Inflammatory macrophage treated with lipopolysaccharide for 1 hour (primary cell): ENCODE results near the gene RORC.

Experiments
- DNase-seq, 2 donors: peaks; one replicate each; pipeline ENCODE4 v3.0.0-alpha.2; 2020 to 2022

RORC gene

DNA sequence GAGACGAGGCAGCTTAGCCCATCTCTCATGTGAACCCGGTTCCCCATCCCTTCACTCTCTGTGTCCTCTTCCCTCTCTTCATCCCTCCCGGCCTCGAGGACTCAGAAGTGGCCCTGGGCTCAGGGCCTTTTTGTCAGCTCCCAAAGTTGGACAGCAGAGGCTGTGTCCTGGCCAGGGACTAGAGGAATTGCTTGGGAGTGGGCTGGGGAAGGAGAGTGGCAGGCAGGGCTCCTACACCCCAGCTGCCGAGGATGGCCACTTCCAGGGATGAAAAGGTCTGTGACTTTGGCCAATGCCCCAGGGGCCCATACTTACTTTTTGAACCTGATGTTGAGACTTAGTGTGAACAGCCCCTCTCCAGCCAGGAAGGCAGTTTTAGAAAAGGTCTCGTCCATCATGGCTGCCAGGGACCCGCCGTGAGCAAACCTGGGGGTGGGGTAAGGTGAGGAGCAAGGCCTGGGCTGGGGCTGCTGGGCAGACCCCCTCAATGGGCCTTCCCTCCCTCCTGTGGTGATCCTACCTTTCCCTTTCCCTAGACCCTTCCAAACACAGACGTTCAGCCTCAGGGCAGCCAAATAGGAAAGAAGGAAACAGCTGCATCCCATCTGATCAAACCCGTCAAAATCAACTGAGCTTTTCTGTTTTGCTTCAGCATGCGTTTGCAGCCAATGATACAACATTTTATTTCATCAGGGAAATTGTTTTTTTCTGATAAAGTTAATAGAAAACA lies 16.4 kb upstream of the RORC start:
- no peak for DNase-seq

DNA sequence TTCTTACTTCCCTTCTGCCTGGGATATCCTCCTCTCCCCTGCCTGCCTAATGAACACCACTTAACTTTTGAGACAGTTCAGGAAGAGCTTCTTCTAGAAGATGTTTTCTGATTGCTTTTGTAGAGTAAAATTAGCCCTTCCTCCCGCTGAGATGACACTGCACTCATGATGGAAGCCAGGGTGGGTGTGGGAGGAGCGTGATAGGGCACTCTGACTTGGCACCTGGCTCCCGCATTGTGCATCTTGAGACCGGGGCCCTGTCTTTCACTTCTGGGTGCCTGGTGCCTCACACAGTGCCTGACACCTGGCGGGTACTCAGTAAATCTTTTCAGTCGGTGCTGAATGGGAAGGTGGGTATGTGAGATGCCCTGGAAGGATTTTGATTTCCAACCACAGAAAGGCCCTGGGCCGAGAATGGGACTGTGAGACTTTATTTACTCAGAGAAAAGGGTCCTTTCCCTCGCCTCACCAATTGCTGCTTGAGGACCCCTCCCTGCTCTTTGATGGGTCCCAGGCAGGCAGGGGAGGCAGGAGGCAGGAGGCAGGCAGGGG lies 15.2 kb upstream of the RORC start:
- no peak for DNase-seq

DNA sequence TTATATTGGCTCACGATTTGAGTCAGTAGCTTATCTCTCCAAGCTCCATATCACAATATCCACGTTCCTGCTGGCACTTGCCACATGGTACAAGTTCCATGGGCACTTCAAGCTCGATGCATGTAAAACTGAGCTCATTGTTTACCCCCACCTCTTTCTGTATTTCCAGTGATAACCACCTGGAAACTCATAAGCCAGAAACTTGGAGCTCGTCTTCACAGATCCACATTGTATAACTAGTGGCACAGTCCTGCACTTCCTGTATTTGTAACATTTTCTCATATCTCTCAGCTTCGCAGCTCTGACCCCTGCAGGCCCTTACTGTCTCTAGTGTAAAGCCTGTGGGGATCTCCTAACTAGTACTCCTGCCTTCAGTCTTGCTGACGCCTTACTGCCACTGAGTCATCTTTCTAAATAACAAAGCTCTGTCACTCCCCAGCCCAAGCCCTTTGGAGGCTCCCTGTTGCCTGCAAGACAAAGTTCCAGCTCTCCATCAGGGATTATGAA lies 14.5 kb upstream of the RORC start:
- peak in 1 of 2 donors; percentile 62 for DNase-seq

DNA sequence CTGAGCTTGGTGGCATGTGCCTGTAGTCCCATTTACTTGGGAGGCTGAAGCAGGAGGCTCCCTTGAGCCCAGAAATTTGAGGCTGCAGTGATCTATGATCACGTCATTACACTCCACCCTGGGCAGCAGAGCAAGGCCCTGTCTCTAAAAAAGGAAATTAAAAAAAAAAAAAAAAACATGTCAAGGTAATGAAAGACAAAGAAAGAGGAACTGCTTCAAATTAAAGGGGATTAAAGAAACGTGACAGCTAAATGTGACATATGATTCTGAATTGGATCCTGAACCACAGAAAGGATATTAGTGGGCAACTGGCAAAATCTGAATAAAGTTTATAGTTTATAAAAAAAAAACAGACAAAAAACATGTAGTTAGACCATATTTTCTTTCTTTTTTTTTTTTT lies 11.8 kb upstream of the RORC start:
- DNase-seq: no peak

DNA sequence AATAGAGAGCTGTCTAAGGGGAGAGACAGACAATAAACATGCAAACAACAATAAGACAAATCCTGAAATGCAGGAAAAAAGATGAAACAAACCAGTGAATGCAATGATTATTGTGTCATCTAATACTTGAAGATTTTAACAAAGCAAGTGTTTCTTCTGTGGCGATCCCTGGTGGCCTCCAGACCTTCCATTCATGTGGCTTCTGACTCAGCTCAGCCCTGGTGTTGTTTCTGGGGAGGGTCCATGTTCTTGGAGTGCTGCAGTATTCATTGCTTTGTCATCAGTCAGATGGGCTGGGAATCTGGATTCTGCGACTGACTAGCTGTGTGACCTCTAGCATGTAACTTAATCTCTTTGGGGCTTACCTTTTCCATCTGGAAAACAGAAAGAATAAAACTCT lies 9.5 kb upstream of the RORC start:
- no peak for DNase-seq

DNA sequence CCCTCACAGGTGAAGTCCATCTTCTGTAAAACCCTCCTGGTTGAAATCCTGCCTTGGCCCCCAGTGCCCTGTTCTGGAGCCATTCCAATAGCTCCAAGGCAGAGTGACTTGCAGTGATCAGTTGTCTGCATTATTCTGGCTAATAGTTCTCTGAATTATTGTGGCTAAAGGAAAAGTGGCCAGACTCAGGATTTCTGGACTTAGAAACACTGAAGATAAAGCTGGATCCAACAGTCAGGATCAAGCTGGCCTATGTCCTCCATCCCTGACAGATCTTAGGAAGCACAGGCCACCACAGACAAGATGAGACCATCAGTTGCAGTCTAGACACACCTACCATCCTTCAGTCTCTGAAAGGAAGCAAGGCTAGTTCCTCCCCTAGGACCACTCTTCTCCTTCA lies 8.8 kb upstream of the RORC start:
- DNase-seq: no peak

DNA sequence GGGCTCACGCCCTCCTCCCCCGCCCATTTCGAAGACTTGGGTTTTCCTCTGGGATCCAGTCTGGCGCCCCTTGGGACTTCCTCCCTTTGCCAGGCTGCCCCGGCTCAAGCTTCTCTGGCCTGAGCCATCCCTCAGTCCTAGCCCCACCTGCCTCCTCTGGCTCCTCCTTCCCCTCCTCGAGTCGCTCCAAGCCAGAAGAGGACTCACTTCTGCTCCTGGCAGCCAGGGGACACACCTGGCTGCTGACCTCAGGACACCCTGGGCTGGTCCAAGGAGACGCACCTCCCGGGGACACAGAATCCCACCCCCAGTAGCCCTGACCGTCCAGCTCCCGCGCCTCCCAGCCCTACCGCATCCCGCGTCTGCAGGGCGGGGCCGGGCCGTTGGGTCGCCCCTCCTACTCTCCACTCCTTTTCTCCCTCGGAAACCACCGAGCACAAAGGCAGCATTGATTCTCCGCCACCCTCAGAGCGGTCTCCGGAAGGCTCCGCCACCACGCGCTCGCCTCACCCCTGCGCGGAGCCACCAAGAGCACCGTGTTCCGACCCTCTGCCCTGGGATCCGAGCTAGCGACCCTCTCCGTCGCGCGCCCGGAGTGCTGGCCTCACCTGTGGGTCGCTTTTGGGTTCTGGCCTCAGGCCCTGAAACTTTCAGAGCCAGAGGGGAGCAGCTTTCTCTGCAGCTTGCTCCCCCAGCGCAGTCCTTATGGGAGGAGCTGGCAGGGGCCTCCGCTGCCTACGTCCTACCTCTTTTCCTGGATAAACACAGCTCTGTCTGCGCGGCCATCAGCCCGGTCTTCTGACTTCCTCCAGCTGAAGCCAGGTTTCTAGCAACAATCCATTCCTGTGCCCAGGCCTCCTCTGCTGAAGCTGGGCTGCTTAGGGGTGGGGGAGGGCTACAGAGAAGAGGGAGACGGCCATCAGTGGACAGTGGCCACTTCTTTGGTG lies 8.1 kb upstream of the RORC start, which contains the start of gene C2CD4D:
C2CD4D (minus strand) TSS at position 364 of the 947 bp plus-strand sequence. CDS start 831 bp downstream, outside the sequence.
- DNase-seq: no peak

DNA sequence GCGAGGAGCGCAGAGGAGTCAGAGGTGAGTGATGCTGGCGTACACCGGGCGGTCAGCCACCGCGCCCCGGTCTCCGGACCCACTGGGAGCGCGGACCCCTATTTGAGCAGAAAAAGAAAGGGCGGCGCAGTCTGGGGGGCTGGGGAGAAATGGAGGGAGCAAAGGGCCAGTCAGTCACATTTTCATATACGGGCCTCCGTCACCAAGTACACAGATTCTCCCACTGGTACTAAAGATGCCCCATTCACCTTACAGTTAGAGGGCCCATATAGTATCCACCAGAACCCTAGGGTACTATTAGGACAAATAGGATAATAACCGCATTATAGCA lies 7.4 kb upstream of the RORC start:
- DNase-seq: no peak

DNA sequence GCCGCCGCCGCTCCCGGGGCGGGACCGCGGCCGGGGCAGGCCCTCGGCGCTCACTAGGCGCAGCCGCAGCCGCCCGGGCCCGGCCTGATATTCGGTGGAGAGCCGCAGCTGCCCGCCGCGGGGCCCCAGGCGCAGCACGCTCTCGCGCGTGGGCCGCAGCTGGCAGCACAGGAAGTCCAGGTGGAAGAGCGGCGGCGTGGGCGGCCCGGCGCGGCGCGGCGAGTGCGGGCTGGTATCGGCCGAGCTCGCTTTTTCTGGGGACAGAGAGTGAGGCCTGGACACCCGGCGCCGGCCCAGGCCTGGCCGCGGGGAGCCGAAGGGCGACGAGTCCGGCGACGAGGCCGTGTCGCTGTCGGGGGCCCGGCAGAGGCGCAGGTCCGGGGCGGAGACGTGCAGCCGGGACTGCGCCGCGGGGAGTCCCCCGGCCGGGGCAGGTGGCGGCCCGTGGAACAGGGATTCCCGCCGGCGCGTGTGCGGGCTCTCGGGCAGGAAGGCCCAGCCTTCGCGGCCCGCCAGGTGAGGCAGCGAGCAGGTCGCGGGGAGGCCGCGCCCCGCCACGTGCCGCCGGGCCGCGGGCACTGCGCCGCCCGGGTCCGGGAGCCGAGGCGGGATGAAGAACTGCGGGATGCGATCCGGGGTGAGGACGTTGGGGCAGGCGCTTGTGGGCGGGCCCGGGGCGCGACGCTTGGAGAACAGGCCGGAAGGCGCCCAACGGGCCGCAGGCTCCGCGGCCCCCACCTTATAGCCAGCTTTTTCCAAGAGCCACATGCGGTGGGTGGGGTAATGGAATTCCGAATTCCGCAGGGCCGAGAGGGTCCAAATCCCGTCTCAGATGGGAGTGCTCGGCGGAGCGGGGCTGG lies 6.8 kb upstream of the RORC start:
- peak in 1 of 2 donors; percentile 25 for DNase-seq

DNA sequence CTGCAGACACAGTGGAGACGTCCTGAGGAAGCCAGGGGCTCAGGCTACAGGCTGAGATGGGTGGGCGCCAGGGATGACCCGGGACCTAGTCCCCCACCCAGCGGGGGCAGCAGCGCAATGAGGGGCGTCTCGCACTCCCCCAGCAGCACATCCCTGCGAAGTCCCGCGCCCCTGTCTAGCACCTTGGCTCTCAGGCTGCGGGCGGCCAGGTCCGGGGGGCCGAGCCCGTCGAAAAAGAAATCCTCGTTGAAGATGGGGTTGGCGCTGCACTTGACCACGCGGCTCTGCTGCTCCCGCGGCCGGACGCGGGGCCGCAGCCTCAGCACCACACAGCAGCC lies 6.3 kb upstream of the RORC start:
- no peak for DNase-seq

DNA sequence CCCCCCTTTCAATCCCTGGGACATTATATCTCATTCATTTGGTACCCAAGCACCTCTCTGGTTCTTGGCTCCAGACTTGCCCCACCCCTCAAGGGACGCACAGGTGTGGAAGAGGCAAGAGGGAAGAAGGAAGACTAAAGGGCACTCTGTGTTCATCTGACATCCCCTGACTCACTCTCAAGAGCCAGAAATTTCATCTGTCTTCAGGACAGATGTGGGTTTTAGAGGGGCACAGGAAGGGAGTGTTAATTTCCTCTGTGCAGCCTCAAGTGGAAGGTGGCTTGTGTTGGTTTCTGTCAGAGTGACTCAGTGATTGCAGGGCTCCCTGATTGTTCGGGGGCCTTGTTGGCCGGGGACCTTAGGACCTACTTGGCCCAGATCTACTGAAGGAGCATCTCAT lies 5.6 kb upstream of the RORC start:
- DNase-seq: no peak

DNA sequence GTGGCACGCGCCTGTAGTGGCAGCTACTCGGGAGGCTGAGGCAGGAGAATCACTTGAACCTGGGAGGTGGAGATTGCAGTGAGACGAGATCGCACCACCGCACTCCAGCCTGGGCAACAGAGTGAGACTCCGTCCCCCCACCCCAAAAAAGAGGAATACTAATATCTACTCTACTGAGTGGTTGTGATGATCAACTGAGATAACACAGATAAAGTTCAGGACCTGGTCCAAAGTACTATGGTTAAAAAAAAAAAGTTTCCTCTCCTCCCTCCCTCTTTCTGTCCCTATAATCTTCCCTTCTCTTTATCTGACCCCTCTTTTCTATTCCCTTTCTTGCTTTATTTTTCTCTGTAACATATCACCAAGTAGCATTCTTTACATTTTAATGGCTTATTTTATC lies 4.0 kb upstream of the RORC start:
- no peak for DNase-seq

DNA sequence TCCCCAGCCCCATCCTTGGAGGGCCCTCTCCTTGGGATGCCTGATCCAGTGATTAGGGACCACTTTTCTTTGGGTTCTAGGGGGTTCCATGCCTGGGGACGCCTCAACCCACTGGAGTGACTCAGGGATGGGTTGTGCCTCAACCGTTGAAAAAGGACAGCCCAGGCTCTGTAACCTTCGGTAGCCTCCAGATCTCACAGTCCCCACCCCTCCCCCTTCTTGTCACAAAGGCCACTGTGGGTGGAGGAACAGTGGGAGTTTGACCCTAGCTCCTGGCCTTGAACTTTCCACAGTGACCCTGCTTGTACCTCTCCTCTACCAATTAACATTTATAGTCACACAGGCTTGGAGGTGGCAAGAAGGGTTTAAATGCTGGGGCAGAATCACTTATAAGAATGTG lies 2.6 kb upstream of the RORC start:
- DNase-seq: peak in 1 of 2 donors; percentile 25

DNA sequence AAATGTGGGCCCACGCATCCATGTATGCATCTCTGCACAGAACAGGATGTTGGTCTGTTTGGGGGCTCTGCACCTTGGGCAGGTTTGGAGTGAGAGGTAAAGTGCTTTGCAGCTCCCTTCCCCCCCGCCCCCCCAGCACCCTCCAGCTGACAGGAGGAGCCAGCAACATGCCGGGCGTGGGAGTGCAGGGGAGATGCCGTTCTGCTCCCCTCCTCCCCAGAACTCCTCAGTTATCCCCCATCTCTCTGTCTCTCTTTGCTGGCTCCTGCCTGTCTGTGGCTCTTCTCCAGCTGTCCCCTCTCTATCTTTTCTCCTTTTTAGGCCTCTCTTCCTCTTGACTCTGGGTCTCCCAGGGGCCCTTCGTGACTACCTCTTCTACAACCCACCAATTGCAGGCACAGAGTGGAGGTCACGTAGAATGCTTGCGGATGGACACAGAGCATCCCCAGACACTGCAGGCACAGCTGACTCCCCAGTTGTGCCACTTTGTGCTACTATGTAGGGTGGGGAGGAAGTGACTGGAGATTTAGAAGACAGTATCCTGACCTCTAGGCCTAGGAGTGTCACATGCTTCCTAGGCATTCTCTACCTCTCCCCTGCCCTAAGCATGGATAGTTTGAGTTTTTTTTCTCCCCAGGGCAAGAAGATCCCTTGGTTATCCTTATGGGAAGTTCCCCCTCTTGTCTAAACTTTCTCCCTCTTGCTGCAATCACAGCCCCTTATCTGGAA lies 1.7 kb upstream of the RORC start:
- DNase-seq: no peak

DNA sequence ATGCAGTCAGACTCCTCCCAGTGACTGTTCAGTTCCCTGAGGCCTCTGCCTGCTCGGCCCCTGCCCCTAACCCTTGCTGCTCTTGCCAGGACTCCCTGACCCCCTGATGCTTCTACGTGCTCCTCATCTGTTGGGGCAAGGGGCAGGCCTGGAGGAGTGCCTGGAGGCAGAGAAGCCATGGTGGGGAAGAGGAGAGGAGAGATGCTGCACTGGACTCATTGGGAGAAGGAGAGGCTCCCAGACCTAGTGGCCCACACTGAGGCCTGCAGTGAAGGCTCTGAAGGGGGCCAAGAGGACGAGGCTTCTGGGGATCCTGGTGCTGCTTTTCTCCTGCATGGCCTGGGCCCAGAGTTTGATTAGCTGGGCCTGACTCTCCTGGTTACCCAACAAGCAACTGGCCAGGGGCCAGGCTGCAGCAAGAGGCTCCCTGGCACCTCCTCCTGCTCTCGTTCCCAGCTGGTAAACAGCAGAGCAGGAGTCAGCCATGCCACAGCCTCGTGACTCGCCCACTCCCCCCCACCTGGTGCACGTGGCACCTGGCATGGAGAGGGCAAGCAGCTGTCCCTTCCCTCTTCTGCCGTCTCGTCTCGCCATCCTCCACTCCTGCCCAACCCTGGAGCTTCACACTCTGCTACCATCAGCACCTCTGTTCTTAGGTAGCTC lies 847 bp upstream of the RORC start:
- no peak for DNase-seq

DNA sequence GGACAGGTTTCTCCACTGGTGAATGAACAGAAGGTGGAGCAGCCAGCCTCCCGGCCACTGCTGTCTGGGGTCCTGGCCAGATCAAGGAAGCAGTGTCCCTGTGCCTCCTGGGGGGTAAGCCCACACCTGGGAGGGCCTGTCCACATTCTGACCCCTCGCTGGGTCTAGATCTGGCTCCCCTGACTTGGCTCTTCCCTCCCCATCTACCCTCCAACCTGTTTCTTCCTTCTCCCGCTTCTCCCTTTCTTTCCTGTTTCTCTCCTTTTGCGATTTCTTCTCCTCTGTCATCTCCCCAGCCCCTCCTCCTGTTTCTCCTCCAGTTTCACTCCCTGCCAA lies 378 bp downstream of the RORC start:
- DNase-seq: no peak

DNA sequence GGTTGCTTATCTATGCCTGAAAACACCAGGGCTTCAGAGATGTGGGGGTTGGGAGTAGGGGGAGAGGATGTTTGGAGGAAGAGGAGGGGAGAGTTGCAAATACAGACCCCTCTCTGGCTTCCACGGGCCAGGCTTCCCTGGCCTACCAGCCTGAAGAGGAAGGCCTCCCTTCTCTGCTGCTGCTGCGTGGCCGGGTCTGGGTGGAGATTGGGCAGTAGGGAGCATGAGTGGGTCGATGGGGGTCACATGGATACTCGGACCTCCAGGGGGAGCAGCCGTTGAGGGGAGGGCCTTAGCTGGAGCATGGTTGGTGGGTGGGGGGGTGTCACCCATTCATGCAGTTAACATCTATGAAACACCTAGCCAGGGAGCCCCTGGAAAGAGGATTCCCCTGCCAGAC lies 1.5 kb downstream of the RORC start:
- no peak for DNase-seq

DNA sequence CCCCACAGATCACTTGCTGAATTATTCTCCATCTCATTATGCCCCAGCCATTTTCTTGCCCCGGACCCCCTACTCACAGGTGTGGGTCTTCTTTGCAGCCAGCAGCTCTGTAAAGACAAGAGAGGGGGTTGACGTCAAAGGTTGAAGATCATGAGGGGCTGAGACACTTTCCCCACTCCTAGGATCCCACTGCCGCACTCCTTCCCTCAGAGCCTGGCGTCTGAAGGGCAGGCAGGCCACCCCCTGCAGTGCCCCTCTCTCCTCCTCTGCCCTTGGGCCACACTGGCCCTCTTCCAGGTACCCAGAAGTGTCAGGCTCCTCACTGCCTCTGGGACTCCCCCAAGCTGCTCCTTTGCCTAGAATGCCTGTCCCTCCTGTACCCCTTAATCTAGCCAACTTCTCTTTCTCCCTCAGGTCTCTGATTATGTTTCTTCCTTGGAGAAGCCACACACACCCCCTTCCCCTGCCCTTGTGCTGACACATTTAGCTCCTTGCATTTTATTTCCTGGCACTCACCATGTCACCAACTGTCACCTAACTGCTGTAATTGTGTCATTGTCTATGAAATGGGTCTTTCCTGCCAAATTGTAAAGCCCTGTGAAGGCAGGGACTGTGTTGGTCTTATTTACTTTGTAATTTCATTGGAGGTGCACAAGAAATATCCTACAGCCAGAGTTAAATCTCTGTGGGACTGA lies 2.1 kb downstream of the RORC start:
- DNase-seq: no peak

DNA sequence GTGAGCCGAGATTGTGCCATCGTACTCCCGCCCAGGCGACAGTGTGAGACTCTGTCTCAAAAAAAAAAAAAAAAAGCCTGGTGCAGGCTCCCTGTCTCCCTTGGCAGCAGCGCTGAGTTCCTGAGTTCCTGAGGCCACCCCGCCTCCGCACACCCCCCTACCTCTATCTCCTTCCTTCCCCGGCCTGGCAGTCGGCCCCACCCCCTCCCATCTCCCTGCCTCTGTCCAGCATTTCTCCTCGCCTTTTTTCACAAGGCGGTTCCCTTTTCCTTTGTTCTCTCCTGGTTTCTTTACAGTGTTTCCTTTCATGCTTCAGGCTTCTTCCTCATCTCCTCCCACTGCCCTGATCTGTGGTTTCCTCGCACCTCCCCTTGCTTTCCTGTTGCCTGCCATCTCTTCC lies 2.7 kb downstream of the RORC start:
- peak; percentile 39 to 48 for DNase-seq

DNA sequence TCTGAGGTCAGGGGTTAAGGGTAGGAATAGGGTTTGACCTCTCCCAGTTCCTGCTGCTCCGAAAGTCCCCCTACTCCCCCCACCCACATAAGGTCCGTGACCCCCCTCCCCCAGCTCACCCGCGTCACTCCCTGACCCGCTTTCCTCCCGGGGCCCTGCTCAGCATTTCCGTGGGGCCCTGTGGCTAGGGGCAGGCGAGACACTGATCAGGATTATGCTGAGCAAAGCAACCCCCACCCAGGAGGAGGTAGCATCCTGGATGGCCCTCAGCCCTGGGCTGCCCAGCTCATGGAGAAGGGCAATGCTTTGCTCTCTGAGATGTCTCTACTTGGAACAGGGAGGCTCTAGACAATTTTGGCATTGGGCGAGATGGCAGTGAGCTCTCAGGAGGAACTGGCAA lies 3.7 kb downstream of the RORC start:
- no peak for DNase-seq
